Posterior vena cava (tissue), 2 donors: ENCODE results near the gene IREB2. TPM values are rescaled to one million over a fixed set of nuclear protein-coding genes. Genes with fewer than 3 reads are reported as not detected.
"Not testable (repeated sequence)": the region's sequence is repeated elsewhere in the genome, so short reads cannot be mapped to it uniquely, and the experiment has no call there.

ENCODE experiments used
- DNase-seq: peaks from one replicate; pipeline ENCODE4 v3.0.0-alpha.2; 2020; ENCODE audit warnings: low spot score
- intact Hi-C, 2 donors: fragments of 100-400 bp; cut with DNase I; formaldehyde crosslinking; loops; one replicate each; pipeline versions ENCODE4 v1.14.1 to v1.14.2; 2022 to 2023
- total RNA-seq, 2 donors: library from RNA; stranded (reverse); fragmentation: NEBNext Ultra II Directional; extraction: Animal tissue kit (Norgen Biotek cat#: 25700); gene quantifications; one replicate each; pipeline ENCODE4 v1.2.1, GENCODE V29; 2021
- donor health status: DM: yes; HTN: yes; CAD: no.
- donor health status: DM: yes; HTN: yes; CAD: no.

Gene IREB2
- total RNA-seq, 2 donors from 2014 or later = 37.8 to 43.1 TPM

DNA sequence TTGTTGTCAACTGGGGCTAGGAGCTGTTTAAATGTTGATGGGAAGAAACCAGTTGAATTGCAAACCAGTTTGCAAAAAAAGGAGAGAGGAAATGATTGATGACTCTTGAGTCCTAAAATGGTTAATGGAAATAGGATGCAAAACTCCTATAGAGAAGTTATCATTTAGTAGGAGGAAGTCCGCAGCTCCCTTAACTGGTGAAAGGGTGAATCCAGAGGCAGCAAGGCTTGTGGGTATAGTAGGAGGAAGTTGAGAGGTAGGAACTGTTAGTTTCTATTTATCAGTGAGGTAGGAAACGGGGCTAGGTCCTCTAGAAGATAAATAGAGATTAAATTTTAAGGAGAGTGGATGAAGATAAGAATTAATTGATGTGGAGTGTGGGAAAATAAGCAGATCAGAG lies 15.4 kb downstream of the IREB2 start:
- intact Hi-C loops = no loop called here
- DNase-seq = no peak

DNA sequence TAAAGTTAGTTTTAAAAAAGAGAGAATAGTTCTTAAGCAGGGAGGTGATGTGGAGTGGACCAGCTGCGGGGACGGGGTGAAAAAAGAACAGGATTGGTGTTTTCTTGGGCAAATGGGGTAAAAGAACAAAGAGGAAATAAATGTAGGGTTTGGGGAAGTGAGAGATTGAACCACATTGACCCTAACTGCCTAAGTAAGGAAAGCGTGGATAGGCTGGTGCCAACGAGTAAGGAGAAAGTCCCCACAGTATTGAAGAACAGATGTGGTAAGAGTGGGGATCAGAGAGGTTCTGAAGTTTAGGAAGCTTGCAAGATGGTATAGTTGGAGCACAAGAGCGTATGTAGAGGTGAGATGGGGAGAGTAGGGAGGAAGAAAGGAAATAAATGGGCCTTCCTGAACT lies 17.0 kb downstream of the IREB2 start:
- intact Hi-C loops = no loop called here
- no peak for DNase-seq

DNA sequence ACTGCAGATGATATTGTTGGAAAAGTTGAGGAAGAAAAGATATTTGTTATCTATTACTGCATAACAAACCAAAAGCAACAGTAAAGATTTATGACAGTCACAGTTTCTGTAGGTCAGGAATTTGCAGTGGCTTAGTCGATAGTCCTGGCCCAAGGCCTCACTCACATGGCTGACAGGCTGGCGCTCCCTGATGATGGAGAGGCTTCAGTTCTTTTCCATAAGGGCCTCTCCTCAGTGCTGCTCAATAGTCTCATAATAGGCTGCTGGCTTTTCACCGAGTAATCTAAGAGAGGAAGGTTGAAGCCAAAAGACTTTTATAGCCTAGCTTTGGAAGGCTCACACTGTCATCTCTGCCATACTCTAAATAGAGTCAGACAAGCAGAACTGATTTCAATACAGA lies 17.7 kb downstream of the IREB2 start:
- intact Hi-C loops = no loop called here
- DNase-seq = no peak

DNA sequence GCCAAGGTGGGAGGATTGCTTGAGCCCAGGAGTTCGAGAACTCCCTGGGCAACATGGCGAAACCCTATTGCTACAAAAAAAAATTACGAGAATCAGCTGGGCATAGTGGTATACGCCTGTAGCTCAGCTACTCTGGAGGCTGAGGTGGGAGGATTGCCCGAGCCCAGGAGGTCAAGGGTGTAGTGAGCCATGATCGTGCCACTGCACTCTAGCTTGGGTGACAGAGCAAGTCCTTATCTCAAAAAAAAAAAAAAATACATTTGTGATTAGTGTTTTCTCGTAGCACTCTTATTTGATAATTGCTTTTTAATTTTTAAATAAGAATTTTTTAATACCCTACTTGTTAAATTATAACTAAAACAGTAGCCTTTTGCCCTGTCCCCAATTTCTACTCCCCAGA lies 18.4 kb downstream of the IREB2 start:
- intact Hi-C loops = no loop called here
- DNase-seq = no peak

DNA sequence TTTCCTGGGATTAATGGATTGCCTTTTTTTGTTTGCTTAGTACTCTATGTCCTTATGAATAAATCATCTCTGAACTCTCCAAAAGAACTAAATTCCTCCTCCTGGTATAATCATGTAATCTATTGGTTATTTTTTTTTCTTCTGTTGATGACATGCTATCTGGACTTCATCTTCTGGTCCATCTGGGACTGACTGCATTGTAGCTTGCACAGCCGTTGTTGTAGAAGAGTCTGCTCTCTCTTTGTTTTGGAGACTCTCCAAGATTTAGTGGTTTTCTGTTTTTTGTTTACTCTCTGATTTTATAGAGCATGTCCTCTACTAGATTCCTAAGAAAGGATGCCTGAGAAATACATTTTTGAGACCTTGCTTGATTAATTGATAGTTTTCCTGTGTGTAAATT lies 19.1 kb downstream of the IREB2 start:
- intact Hi-C loops = no loop called here
- DNase-seq = no peak

DNA sequence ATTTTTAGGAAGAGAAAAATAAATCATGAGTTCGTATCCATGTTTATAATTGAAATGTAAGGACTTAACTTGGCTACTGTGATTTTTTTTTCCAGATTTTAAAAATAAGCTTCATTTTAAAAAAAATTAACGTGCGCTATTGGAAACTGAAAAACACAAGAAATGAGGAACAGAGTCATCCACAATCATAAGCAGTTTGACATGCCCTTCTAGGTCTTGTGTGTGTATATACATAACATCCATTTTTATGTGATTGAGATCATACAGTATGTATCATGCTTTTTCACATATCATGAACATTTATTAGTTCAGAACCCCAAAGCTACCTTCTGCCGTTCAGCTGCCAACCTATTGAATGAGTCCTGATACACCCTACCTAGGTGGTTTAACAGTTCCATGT lies 22.7 kb downstream of the IREB2 start:
- intact Hi-C loops = no loop called here
- no peak for DNase-seq

DNA sequence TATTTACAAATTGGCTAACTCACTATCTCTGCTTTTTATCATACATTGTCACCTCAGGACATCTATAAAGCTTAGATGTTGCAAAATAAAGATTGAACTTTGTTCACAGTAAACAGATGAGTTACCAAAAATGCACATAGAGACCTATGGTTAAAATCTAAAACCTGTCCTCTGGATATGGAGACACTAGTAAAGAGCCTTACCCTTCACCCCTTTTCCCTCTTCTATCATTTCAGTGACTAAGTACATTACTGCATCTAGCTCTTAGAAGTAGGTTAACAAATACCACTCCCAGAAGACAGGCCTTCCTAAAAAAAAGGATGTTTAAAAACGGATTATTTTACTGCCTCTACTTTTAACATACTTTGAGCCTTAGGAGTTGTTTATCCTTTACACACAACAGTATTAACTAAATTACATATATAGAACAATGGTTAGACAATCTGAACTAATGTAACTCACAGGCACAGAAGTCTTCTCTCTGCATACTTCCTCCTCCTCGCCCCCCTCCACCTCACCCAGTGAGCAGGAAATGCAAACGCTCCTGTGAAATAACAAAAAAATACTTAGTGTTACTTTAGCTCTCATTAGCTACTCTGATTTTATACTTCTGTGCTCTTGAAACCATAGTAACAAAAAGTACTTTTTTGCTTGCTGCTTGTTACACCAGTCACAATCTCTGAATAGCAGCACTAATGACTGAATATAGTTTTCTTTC lies 23.3 kb downstream of the IREB2 start:
- DNase-seq = no peak
- intact Hi-C loops = no loop called here

DNA sequence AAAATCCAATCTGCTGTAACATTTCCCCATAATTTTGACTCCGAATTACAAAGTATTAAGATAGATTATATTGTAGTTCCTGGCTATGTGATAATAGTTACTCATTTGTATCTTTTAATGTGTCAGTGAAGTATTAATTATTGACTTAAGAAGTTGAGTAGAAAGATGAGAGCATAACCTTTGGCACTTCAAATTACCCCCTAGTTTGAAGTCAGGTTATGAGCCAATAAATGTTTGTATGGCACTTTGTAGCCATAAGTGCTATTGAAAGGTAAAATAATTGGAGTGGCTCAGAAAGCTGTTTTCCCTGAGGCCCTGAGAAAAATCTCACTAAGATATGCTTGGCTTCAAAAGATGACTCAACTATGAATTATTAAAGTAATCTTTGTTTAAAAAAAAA lies 31.0 kb downstream of the IREB2 start:
- no peak for DNase-seq
- intact Hi-C loops = no loop called here

DNA sequence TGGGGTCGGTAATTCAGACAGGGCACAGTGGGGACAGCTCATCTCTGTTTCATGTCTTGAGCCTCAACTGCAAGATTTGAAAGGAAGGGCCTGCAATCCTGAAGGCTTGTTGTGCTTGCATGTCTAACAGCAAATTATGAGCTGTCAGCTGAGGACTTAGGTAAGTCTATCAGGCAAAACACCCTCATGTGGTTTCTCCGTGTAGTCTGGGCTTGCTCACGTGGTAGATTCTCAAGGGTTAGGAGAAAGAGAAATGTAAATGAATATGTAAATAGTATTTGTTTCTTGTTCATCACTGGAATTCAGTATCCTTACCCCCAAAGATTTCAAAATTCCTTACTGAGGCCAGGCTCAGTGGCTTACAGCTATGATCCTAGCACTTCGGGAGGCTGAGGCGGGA lies 39.3 kb downstream of the IREB2 start:
- no peak for DNase-seq
- intact Hi-C loops = no loop called here

DNA sequence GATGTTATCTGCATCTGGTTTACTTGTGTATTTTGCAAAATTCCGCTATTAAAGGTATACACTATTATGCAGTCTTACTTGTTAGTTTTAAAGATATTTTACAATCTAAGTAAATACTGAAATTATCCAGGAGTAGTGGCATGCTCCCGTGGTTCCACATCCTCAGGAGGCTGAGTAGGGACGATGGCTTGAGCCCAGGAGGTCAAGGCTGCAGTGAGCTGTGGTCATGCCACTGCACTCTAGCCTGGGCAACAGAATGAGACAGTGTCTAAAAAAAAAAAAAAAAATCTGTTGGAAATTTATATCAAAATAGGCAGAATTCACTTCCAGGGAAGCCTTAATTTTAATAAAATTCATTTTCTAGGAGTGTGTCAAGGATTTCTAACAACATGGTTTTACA lies 41.6 kb downstream of the IREB2 start:
- no peak for DNase-seq
- intact Hi-C loops = no loop called here

DNA sequence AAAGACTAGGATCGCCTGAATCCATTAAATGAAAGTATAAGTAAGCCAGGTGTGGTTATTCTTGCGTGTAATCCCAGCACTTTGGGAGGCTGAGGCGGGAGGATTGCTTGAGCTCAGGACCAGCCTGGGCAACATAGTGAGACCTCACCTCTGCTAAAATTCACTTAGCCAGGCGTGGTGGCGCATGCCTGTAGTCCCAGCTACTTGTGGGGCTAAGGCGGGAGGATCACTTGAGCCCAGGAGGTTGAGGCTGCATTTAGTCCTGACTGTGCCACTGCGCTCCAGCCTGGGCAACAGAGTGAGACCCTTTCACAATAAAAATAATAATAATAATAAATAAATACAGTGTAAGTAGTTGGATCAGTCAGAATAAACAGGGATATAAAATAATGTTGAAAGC lies 43.9 kb downstream of the IREB2 start:
- DNase-seq = no peak
- intact Hi-C loops = no loop called here

DNA sequence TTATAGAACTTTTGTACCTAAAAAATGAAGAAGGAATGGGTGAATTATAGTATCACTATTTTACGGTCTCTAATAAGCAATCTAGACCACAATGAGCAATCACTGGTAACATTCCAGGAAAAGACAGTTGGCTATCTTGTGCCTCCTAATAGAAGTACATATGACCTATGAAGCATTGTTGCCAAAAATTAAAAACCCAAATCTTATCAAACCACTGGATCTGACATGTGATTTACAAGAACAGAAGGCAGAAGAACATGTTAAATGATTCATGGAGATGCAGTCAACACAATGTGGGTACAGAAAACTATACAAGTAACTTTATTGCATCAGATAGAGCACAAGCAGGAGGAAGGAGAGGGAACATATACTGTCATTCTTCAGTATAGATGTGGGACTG lies 54.9 kb downstream of the IREB2 start:
- intact Hi-C loops = no loop called here

DNA sequence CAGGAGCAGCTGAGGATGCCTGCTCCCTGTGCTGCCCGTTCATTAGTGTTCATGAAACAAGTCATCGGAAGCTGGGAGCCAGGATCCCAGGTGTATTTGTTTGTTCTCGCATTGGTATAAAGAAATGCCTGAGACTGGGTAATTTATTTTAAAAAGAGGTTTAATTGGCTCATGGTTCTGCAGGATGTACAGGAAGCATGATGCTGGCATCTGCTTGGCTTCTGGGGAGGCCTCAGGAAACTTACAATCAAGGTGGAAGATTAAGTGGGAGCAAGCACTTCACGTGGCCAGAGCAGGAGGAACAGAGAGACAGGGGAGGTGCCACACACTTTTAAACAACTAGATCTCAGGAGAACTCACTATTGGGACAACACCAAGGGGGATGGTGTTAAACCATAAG lies 63.8 kb downstream of the IREB2 start:
- intact Hi-C loops = no loop called here
- DNase-seq = no peak

More for the DNA sequence above, 54.9 kb downstream of the IREB2 start:
- no peak for DNase-seq

DNA sequence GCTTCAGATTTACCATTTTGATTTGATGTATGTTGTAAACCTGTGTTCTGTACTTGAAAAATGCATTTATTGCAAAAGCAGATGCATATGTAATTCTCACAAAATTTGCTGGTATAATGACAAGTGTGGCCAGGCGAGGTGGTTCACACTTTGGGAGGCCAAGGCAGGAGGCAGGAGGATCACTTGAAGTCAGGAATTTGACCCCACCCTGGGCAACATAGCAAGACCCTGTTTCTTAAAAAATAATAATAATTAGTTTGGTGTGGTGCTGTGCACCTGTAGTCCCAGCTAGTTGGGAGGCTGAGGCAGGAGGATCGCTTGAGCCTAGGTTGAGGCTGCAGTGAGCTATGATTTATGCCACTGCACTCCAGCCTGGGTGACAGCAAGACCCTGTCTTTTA lies 64.6 kb downstream of the IREB2 start:
- DNase-seq = no peak
- intact Hi-C loops = no loop called here

DNA sequence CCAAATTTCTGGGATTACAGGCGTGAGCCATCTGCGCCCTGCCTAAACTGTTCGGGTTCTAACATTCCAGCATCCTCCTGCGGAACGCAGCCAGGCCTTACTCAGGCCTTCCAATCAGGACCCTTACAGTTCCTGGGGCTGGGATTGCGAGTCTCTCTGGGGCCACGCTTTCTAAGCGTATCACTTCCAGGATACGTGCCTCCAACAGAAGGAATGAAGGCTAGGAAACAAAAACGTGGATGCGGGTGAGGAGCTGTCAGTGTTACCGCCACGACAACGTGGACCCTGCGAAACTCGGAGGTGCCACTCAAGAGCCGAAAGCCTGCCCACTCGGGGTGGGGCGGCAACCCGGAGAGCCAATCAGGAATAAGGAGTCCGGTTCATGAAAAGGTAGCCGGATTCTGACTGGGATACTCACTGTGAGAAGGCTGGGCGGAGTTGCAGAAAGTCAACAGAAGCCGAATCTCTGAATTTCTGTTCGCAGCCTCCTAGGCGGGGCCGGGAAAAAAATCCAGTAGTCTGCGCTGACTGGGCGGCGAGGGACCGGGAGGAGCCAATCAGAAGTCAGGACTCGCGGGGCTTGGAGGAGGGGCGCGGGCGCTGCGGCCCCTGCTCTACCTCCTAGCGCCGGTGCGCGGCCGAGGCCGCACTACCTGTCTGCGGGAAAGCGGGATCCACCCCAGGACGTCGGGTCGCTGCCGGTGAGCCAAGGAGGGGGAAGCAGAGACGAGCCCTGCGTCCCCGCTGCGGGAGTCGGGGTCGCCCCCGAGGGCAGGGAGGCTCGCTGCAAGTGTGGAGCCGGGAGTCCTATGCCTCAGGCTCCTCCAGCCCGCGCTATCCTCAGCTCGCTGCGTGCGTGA lies 69.2 kb downstream of the IREB2 start, which contains the start of gene HYKK:
Gene HYKK, plus strand, starts transcription at position 607 of the 860 bp plus-strand sequence. CDS start 5,512 bp downstream, outside the sequence.
- intact Hi-C loops = loop anchor here in 1 of 2 donors (5.0 kb wide), 1 partner anchor 495 kb away; no protein-coding TSS in a partner anchor
- DNase-seq = peak; percentile 95

DNA sequence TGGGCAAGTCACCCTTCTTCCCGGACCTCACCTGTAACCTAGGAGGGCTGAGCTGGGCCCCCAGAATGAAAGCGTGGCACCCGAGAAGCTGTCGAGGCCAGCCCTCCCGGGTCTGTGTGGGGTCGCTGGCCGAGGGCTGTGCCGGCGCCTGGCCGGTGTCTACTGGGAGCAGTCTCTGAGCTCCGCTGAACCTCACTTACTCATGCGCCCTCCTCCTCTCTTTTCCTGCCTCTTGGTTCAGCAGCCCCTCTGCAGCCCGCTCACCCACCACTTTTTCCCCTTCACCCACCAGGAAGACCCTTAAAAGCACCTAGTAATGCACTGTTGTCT lies 69.8 kb downstream of the IREB2 start:
- no peak for DNase-seq
- intact Hi-C loops = loop anchor here in 1 of 2 donors (5.0 kb wide), 1 partner anchor 495 kb away; no protein-coding TSS in a partner anchor

DNA sequence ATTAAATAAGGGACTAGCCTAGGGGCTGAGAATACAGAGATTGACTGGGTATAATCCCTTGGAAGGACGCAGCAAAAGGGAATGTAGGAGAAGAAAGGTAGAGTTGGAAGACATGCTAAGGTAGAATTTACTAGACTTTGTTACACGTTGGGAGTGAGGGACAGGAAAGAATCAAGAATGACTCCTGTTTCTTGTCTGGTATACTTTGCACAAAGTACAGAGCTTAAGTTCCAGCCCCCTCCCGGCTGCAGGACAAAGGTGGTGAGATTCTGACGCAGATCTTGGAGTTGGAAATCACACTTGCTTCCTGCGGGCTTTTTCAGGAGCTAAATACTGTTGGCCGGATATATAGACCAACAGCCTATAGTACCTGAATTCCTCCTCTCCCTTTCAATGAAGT lies 70.3 kb downstream of the IREB2 start:
- no peak for DNase-seq
- intact Hi-C loops = loop anchor here in 1 of 2 donors (5.0 kb wide), 1 partner anchor 494 kb away; no protein-coding TSS in a partner anchor

DNA sequence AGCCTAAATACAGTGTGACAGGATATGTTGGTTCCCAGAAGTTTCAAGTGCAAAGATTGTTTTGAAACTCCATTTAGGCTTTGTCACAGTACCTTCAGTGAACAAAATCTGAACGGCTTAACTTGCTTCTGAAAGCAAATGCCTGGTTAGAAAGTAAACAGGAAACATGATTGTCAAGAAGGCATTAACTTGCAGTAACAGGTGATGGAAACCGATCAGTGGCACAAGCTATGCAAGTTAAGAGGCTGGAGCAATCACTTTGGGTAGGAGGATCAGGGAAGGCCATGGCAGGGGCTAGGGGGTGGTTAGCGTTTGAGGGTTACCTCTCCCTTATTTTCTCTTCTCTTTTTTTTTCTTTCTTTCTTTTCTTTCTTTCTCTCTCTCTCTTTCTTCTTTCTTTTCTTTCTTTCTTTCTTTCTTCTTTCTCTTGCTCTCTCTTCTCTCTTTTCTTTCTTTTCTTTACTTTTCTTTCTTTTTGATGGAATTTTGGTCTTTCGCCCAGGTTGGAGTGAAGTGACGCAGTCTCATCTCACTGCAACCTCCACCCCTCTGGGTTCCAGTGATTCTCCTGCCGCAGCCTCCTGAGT lies 71.8 kb downstream of the IREB2 start:
- intact Hi-C loops = loop anchor here in 1 of 2 donors (5.0 kb wide), 1 partner anchor 492 kb away; no protein-coding TSS in a partner anchor
- DNase-seq = no peak

DNA sequence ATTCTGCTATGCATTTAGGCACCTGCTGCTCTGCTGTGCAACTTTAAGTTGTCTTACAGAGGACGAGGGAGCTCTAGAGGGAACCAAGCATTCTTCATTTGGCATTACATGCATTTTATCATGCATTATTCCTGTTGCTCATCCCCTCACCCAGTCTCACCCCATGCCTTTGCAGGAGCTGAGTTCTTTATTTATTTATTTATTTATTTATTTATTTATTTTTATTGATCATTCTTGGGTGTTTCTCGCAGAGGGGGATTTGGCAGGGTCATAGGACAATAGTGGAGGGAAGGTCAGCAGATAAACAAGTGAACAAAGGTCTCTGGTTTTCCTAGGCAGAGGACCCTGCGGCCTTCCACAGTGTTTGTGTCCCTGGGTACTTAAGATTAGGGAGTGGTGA lies 82.0 kb downstream of the IREB2 start:
- DNase-seq, intact Hi-C loops: not testable (repeated sequence)

DNA sequence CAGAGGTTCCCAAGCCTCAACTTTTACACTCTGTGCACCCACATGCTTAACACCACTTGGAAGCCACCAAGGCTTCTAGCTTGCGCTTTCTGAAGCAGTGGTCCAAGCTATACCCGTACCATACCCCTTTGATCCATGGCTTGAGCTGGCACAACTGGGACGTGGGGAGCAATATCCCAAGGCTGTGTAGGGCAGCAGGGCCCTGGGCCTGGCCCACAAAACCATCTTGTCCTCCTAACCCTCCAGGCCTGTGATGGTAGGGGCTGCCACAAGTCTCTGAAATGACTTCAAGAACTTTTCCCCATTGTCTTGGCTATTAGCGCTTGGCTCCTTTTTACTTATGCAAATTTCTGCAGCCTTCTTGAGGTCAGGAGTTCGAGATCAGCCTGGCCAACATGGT lies 86.2 kb downstream of the IREB2 start:
- no peak for DNase-seq
- intact Hi-C loops = no loop called here
